NCI-H748 (cell line): ENCODE results near the gene RAET1E.
"Not testable (repeated sequence)": the region's sequence is repeated elsewhere in the genome, so short reads cannot be mapped to it uniquely, and the experiment has no call there.

Source experiments
- DNase-seq: peaks from one replicate; lab custom pipeline; 2025; ENCODE audit not compliant: unreplicated experiment; lab: John Stamatoyannopoulos, UW

The RAET1E gene

GRCh38 chr6:149862922-149863697 lies 34.8 kb downstream of the RAET1E start:
- peak; percentile 82 for DNase-seq

GRCh38 chr6:149862424-149862738 lies 35.5 kb downstream of the RAET1E start:
- DNase-seq = not testable (repeated sequence)

GRCh38 chr6:149861603-149862423 lies 36.1 kb downstream of the RAET1E start:
- DNase-seq = peak; percentile 16

- peak; percentile 24 for DNase-seq
These were observed 36.9 kb downstream of the RAET1E start for GRCh38 chr6:149860834-149861602.

GRCh38 chr6:149860513-149860833 lies 37.4 kb downstream of the RAET1E start:
- DNase-seq = no peak

- DNase-seq = peak; percentile 57
These were observed 38.0 kb downstream of the RAET1E start for GRCh38 chr6:149859938-149860337.

GRCh38 chr6:149859368-149859767 lies 38.5 kb downstream of the RAET1E start:
- DNase-seq = peak; percentile 71

GRCh38 chr6:149857541-149857940 lies 40.4 kb downstream of the RAET1E start:
- no peak for DNase-seq

- DNase-seq = no peak
These were observed 41.5 kb downstream of the RAET1E start for GRCh38 chr6:149856256-149856994.

GRCh38 chr6:149855741-149856140 lies 42.2 kb downstream of the RAET1E start:
- peak; percentile 60 for DNase-seq

- peak; percentile 12 for DNase-seq
These were observed 42.8 kb downstream of the RAET1E start for GRCh38 chr6:149855040-149855654.

- no peak for DNase-seq
These were observed 43.4 kb downstream of the RAET1E start for GRCh38 chr6:149854532-149854931.

- DNase-seq = not testable (repeated sequence)
These were observed 43.9 kb downstream of the RAET1E start for GRCh38 chr6:149854017-149854416.

- DNase-seq = no peak
These were observed 45.0 kb downstream of the RAET1E start for GRCh38 chr6:149852881-149853280.

- DNase-seq = no peak
These were observed 45.7 kb downstream of the RAET1E start for GRCh38 chr6:149852180-149852579.

GRCh38 chr6:149851461-149852110 lies 46.3 kb downstream of the RAET1E start:
- no peak for DNase-seq

GRCh38 chr6:149848343-149848742 lies 49.6 kb downstream of the RAET1E start:
- not testable (repeated sequence) for DNase-seq
